Right atrium auricular region (tissue), 2 donors: ENCODE results near the gene VIT. TPM values are rescaled to one million over a fixed set of nuclear protein-coding genes. Genes with fewer than 3 reads are reported as not detected.

Experiments
- DNase-seq: peaks from one replicate; pipeline ENCODE4 v3.0.0-alpha.2; 2019; ENCODE audit warnings: low spot score
- H3K27ac ChIP-seq, 2 donors: fragments of 200-600 bp; sonication (generic); 1 replicate in 1 of 2; 2 replicates in 1 of 2; pipeline ENCODE4 v1.5.1; 2016 to 2019
- H3K27me3 ChIP-seq, 2 donors: fragments of 200-600 bp; sonication (generic); one replicate each; pipeline versions ENCODE4 v1.5.1 to v1.6.0; 2017 to 2019
- H3K36me3 ChIP-seq: fragments of 200-600 bp; sonication (generic); one replicate; pipeline ENCODE4 v1.5.1; 2016
- H3K4me1 ChIP-seq, 2 donors: fragments of 200-600 bp; sonication (generic); one replicate each; pipeline versions ENCODE4 v1.5.1 to v1.6.0; 2017 to 2019
- H3K4me3 ChIP-seq, 2 donors: fragments of 200-600 bp; sonication (generic); 1 replicate in 1 of 2; 2 replicates in 1 of 2; pipeline ENCODE4 v1.5.1; 2017 to 2019; ENCODE audit warnings: mild to moderate bottlenecking in 1 of 2, moderate library complexity in 1 of 2
- H3K9me3 ChIP-seq, 2 donors: fragments of 200-600 bp; sonication (generic); one replicate each; pipeline ENCODE4 v1.5.1; 2019
- total RNA-seq, 2 donors: library from RNA; depleted of rRNA; stranded (reverse); fragments of >200 nt; gene quantifications; one replicate each; pipeline ENCODE4 v1.1.0, GENCODE V29; 2016
- TF ChIP-seq, protein P1 (sequence below), 2 donors: fragments of 200-600 bp; sonication (generic); IDR thresholded peaks; one replicate each; pipeline ENCODE4 v1.5.1; 2019; ENCODE audit warnings: antibody characterized with exemption in 2 of 2

VIT gene
- total RNA-seq, 2 donors from 2014 or later, result 12.3 to 16.9 TPM

DNA sequence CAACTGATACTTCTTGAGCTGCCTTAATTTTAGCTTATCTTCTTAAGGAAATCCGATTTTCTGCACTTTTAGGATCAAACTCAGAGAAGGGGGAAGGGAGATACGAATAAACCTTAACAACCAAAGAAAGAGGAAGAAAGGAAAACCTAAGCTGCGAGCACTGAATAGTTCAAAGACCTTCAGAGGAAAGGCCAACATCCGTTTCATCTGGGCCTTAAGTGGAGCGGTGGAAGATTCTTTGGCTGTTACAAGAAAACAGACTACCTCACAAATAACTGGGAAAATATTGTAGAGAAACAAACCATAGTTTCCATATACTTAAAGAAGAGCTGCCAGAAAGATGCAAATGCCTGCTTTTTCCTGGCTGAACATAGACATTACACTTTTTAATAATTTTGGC is 43.6 kb downstream of the VIT start:
- H3K4me1 ChIP-seq, result no peaks in the 10 kb centered on the region
- no peaks in the 10 kb centered on the region for H3K9me3 ChIP-seq
- no peak overlapping the region for H3K27ac ChIP-seq
- no peak for DNase-seq
- H3K27me3 ChIP-seq, result no peaks in the 10 kb centered on the region
- H3K4me3 ChIP-seq, result no peak overlapping the region
- no peaks in the 10 kb centered on the region for H3K36me3 ChIP-seq
- TF ChIP-seq, protein P1, sequence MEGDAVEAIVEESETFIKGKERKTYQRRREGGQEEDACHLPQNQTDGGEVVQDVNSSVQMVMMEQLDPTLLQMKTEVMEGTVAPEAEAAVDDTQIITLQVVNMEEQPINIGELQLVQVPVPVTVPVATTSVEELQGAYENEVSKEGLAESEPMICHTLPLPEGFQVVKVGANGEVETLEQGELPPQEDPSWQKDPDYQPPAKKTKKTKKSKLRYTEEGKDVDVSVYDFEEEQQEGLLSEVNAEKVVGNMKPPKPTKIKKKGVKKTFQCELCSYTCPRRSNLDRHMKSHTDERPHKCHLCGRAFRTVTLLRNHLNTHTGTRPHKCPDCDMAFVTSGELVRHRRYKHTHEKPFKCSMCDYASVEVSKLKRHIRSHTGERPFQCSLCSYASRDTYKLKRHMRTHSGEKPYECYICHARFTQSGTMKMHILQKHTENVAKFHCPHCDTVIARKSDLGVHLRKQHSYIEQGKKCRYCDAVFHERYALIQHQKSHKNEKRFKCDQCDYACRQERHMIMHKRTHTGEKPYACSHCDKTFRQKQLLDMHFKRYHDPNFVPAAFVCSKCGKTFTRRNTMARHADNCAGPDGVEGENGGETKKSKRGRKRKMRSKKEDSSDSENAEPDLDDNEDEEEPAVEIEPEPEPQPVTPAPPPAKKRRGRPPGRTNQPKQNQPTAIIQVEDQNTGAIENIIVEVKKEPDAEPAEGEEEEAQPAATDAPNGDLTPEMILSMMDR (IDR thresholded peaks at IDR 0.05), result no peak

DNA sequence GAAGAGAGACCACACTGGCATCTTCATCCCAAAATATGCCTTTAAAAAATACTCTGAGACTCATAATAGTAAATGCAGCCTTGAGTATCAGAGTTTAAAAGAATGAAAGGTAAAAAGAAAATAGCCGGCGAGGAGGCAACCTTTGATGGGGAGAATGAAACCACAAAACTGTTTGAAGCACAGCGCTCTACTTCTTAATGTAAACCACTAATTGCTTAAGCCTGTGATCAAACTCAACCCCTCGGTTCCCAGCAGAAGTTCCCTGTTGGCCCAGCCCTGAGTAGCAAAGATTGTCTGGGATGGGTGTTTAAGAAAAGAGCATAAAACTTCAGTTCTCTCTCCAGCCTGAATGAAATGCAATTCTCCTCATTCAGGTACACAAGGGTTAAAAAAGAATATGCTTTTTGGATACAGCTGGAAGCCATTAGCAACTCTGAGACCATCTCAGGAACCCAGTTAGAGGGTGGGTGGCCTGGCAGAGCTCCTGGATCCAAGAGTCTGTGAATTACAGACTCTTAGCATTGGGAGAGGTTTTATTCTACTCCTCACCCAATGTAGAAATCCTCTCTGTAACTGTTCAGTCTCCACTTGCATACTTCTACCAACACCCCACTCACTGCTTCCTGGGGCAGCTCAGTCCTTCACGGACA is 44.8 kb downstream of the VIT start:
- no peak overlapping the region for H3K27ac ChIP-seq
- TF ChIP-seq, protein P1 (IDR thresholded peaks at IDR 0.05), result no peak
- no peaks in the 10 kb centered on the region for H3K36me3 ChIP-seq

DNA sequence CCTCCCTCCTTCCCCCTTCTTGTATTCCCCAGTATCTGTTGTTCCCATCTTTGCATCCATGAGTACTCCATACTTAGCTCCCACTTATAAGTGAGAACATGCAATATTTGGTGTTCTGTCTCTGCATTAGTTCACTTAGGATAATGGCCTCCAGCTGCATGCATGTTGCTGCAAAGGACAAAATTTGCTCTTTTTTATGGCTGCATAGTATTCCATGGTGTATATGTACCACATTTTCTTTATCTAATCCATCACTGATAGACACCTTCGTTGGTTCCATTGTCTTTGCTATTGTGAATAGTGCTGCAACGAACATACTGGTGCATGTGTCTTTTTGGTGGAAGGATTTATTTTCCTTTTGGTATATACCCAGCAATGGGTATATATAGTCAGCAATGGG is 47.4 kb downstream of the VIT start:
- H3K27ac ChIP-seq, result no peak overlapping the region
- H3K4me1 ChIP-seq, result no peaks in the 10 kb centered on the region
- DNase-seq, result no peak

More for the DNA sequence above, 44.8 kb downstream of the VIT start:
- no peak for DNase-seq
- H3K4me1 ChIP-seq, result no peaks in the 10 kb centered on the region
- H3K9me3 ChIP-seq, result no peaks in the 10 kb centered on the region
- no peak overlapping the region for H3K4me3 ChIP-seq
- H3K27me3 ChIP-seq, result no peaks in the 10 kb centered on the region

DNA sequence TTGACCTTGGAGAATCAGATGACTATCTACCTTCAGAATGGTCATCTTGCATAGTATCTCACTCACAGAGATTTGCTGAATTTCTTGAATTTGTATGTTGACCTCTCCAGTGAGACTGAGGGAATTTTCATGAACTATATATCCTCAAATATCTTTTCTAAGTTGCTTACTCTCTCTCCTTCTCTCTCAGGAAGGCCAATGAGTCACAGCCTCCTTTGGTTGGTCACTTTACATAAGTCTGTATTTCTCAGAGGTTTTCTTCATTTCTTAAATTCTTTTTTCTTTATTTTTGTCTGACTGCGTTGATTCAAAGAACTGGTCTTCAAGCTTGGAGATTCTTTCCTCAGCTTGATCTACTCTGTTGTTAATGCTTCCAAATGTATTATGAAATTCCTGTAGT is 51.7 kb downstream of the VIT start:
- no peak for DNase-seq
- TF ChIP-seq, protein P1 (IDR thresholded peaks at IDR 0.05), result no peak
- no peaks in the 10 kb centered on the region for H3K27me3 ChIP-seq
- no peak overlapping the region for H3K4me3 ChIP-seq
- H3K9me3 ChIP-seq, result no peaks in the 10 kb centered on the region
- no peak overlapping the region for H3K27ac ChIP-seq
- no peaks in the 10 kb centered on the region for H3K4me1 ChIP-seq
- no peaks in the 10 kb centered on the region for H3K36me3 ChIP-seq

More for the DNA sequence above, 47.4 kb downstream of the VIT start:
- H3K36me3 ChIP-seq, result no peaks in the 10 kb centered on the region
- TF ChIP-seq, protein P1 (IDR thresholded peaks at IDR 0.05), result no peak
- no peaks in the 10 kb centered on the region for H3K9me3 ChIP-seq
- H3K4me3 ChIP-seq, result no peak overlapping the region
- no peaks in the 10 kb centered on the region for H3K27me3 ChIP-seq

DNA sequence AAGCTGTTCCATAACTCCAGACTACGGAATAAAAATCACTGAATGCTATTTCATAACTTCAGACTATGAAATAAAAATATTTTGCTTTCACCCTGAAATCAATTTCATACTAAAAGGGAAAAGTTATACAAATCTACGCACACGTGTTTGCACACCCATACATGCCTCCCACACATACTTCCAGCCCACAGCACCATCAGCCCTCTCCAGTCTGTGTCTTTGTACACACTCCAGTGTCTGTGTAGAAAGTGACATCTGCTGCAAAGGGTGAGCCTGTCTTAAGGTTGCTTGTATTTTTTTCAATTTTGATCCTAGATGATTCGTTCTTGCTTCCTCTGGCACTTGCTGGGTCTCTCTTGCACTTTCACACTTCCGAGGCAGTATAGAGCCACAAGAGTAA is 53.6 kb downstream of the VIT start:
- no peak for DNase-seq
- no peak overlapping the region for H3K4me3 ChIP-seq
- H3K9me3 ChIP-seq, result no peaks in the 10 kb centered on the region
- no peaks in the 10 kb centered on the region for H3K36me3 ChIP-seq
- H3K27me3 ChIP-seq, result no peaks in the 10 kb centered on the region
- no peaks in the 10 kb centered on the region for H3K4me1 ChIP-seq
- H3K27ac ChIP-seq, result no peak overlapping the region
- TF ChIP-seq, protein P1 (IDR thresholded peaks at IDR 0.05), result no peak

DNA sequence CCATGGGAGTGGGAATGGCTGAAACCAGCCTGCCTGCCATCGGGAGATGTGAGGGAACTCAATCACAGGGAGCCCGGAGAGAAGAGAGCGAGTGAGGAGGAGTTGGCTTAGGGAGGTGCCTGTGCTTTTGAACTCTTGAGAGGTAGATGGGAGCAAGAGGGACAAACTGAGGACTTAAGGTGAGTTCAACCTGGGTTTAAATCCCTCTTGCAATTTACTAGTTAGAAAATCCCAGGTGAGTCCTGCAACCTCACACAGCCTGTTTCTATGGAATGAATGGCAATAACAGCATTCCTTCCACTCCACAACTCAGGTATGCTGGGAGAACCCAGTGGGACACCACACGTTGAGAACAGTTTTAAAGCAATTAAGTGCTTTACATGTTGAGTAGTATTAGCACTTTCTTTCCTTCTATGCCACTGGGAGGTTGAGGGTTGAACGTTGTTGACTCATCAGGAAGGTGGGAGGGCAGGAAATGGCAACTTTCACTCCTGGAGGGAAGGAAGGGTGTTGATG is 57.3 kb downstream of the VIT start:
- H3K9me3 ChIP-seq, result no peaks in the 10 kb centered on the region
- no peak overlapping the region for H3K27ac ChIP-seq
- TF ChIP-seq, protein P1 (IDR thresholded peaks at IDR 0.05), result no peak
- DNase-seq, result no peak
- no peaks in the 10 kb centered on the region for H3K36me3 ChIP-seq
- H3K4me3 ChIP-seq, result no peak overlapping the region
- no peaks in the 10 kb centered on the region for H3K27me3 ChIP-seq
- no peaks in the 10 kb centered on the region for H3K4me1 ChIP-seq
